Measurements from ENCODE around the gene LRP3. TPM values are rescaled to one million over a fixed set of nuclear protein-coding genes. Genes with fewer than 3 reads are reported as not detected.
A peak's percentile ranks its signal among the peaks of the same experiment; 100 is the strongest.

Gene LRP3
- total and polyA plus RNA-seq, 2 of the 13 experiments (the other 11 are each of a cell fraction or from before 2014, with no cell fraction given), result 17.6 to 51.6 TPM

- no peak for TF ChIP-seq ZSCAN5A (CRISPR knock-in tag; IDR thresholded peaks at IDR 0.05; ENCODE audit: borderline replicate concordance)
- TF ChIP-seq CENPBD1 (CRISPR knock-in tag; IDR thresholded peaks at IDR 0.05; ENCODE audit: borderline replicate concordance, low read depth), result no peak
- no peak for TF ChIP-seq POLR2G (IDR thresholded peaks at IDR 0.05; ENCODE audit: low read depth, low read length)
- no peak for TF ChIP-seq ZBTB21 (CRISPR knock-in tag; IDR thresholded peaks at IDR 0.05)
- no peak for TF ChIP-seq ZNF138 (CRISPR knock-in tag; IDR thresholded peaks at IDR 0.05; ENCODE audit: low read depth)
- no peak for TF ChIP-seq ZMAT3 (CRISPR knock-in tag; conservative IDR thresholded peaks at IDR 0.05)
- peak; percentile 52; the same call in 1 of the 2 replicates for TF ChIP-seq ZNF558 (CRISPR knock-in tag; IDR thresholded peaks at IDR 0.05; ENCODE audit: borderline replicate concordance)
- no peak for TF ChIP-seq ZNF761 (CRISPR knock-in tag; conservative IDR thresholded peaks at IDR 0.05)
- TF ChIP-seq SKIL (CRISPR knock-in tag; IDR thresholded peaks at IDR 0.05; ENCODE audit: borderline replicate concordance), result peak; percentile 76
- TF ChIP-seq MTERF4 (CRISPR knock-in tag; IDR thresholded peaks at IDR 0.05), result no peak
- peak; percentile 92 for TF ChIP-seq RARA (CRISPR knock-in tag; IDR thresholded peaks at IDR 0.05)
- TF ChIP-seq KDM6A (CRISPR knock-in tag; IDR thresholded peaks at IDR 0.05; ENCODE audit: low read depth), result peak; percentile 76
- TF ChIP-seq HNF4G (IDR thresholded peaks at IDR 0.05; ENCODE audit: borderline replicate concordance, low read depth, low read length), result peak; percentile 92
- peak; percentile 75; the same call in 1 of the 2 replicates for TF ChIP-seq HNF4G (CRISPR knock-in tag; IDR thresholded peaks at IDR 0.05; ENCODE audit: borderline replicate concordance, low read depth)
- no peak; the same call in 1 of the 2 replicates for TF ChIP-seq ZNF205 (CRISPR knock-in tag; IDR thresholded peaks at IDR 0.05)
- no peak for TF ChIP-seq HNRNPLL (IDR thresholded peaks at IDR 0.05; ENCODE audit: low read depth, low read length, poor library complexity, severe bottlenecking)
- TF ChIP-seq MLX (CRISPR knock-in tag; IDR thresholded peaks at IDR 0.05), result no peak
- no peak for TF ChIP-seq CBX5 (CRISPR knock-in tag; IDR thresholded peaks at IDR 0.05; ENCODE audit: borderline replicate concordance)
- peak; percentile 15; the same call in 1 of the 2 replicates for TF ChIP-seq STAG1 (CRISPR knock-in tag; IDR thresholded peaks at IDR 0.05)
- no peak for TF ChIP-seq HNRNPK (IDR thresholded peaks at IDR 0.05; ENCODE audit: low read depth, low read length, poor library complexity, severe bottlenecking)
- TF ChIP-seq ZSCAN25 (CRISPR knock-in tag; IDR thresholded peaks at IDR 0.05), result peak; percentile 62; the same call in 1 of the 2 replicates
- TF ChIP-seq PCBP1 (IDR thresholded peaks at IDR 0.05; ENCODE audit: borderline replicate concordance, low read depth, low read length), result 0 out of 2 replicates have a peak, but pooled peaks have one; percentile 38
- TF ChIP-seq ZBTB43 (CRISPR knock-in tag; conservative IDR thresholded peaks at IDR 0.05), result no peak
- TF ChIP-seq HHEX (CRISPR knock-in tag; IDR thresholded peaks at IDR 0.05), result 0 out of 2 replicates have a peak, but pooled peaks have one; percentile 19
- no peak for TF ChIP-seq ZNF260 (CRISPR knock-in tag; IDR thresholded peaks at IDR 0.05; ENCODE audit: borderline replicate concordance, low read depth)
Observed at GRCh38 chr19:33247441-33247819, 53.3 kb downstream of the LRP3 start (continued).
